ENCODE measurements around the gene THADA.

The THADA gene

DNA sequence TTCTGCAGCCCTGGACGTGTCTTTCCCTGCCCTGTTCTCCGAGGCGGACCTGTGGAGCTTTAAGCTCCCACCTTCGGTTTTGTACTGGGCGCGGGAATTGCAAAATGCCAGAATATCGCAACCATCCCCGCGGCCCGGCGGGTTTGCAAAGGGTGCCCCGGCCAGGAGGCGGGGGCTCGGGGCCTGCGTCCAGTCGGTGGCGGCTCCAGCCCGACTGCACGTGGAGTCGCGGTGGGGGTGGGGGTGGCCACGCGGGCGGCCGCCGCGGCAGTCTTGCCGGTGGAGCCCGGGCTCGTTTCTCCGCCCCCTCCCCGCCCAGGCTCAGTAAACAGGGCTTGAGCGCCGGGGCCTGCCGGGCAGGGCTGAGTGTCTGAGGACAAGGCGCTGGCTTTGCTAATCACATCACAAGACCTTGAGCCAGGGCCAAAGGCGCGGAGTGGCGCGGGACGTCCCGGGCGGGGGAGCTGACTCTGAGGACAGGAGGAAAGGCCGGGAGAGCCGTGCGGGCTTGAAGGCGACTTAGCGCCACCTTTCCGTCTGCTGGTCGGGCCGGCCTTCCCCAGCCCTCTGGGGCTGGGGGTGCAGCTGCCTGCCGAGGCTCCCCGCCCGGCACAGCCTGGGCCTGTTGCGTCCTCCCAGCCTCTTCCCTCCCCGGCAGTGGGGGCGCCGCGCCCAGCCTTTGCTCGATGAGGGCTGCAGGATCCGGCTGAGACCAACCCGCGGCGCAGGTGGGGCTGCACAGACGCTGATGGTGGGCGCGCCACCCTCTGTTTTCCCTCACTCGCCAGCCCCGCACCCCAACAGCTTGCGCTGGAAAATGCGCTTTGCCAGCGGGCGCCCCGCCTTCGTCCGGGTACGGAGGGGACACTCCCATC lies 368.6 kb downstream of the THADA start:
- peak; percentile 95 for DNase-seq (ENCODE audit: low read depth)
- peak; percentile 5 for TF ChIP-seq CTCF (conservative IDR thresholded peaks at IDR 0.05; ENCODE audit: low read depth, low read length)
- H3K4me3 ChIP-seq (ENCODE audit: low read length) = peak overlapping the region; percentile 72

DNA sequence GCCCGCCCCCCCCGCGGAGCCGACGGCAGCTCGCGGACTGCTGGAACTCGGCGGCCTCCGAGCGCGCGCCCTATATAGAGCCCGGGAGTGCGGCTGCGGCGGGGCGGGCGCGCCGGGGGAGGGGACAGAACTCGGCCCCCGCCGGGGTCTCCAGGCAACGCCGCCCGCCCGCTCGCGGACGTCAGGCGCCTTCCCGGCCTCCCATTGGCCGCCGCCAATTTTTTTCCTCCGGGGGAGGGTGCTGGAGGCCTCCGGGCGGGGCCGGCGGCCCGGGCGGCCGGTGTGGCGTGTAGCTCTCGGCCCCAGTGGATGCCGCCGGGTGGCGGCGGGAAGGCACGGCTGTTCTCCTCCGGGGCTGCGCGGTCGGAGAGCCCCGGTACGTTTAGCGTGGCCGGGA lies 369.3 kb downstream of the THADA start, which contains the start of gene ZFP36L2:
ZFP36L2 (minus strand) TSS at position 49 of the 397 bp plus-strand sequence. CDS start 291 bp downstream, outside the sequence.
- no peak for DNase-seq (ENCODE audit: low read depth)
- H3K4me3 ChIP-seq (ENCODE audit: low read length) = peak within 1 kb of the TSS; percentile 90
- TF ChIP-seq CTCF (conservative IDR thresholded peaks at IDR 0.05; ENCODE audit: low read depth, low read length) = no peak

- DNase-seq (ENCODE audit: low read depth) = no peak
- no peak for TF ChIP-seq CTCF (conservative IDR thresholded peaks at IDR 0.05; ENCODE audit: low read depth, low read length)
- H3K4me3 ChIP-seq (ENCODE audit: low read length) = peak overlapping the region; percentile 90
Measured at GRCh38 chr2:43225788-43226557, 369.9 kb downstream of the THADA start.

GRCh38 chr2:43225093-43225787 lies 370.6 kb downstream of the THADA start:
- DNase-seq (ENCODE audit: low read depth) = no peak
- no peak for TF ChIP-seq CTCF (conservative IDR thresholded peaks at IDR 0.05; ENCODE audit: low read depth, low read length)
- peak overlapping the region; percentile 90 for H3K4me3 ChIP-seq (ENCODE audit: low read length)

DNA sequence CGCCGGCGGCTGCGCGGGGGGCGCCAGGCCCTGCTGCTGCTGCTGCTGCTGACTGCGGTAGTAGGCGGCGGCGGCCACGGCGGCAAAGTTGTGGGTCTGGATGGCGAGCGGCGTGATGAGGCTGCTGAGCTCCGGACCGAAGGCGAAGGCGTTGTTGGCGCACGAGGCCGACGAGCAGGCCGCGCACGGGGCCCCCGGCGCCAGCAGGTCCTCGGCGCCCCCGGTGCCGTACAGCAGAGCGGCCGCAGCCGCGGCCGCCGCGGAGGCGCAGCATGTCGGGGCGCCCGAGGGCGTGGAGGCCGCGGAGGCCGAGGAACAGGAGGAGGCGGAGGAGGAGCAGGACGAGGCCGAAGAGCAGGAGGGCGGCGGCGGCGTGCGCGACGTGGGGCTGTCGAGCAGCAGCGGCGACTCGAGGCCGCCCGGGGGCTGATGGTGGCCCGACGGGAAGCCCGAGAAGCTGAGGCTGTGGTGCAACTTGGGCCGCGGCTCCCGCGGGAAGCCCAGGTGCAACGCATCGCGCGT lies 371.2 kb downstream of the THADA start:
- peak overlapping the region; percentile 90 for H3K4me3 ChIP-seq (ENCODE audit: low read length)
- no peak for TF ChIP-seq CTCF (conservative IDR thresholded peaks at IDR 0.05; ENCODE audit: low read depth, low read length)
- no peak for DNase-seq (ENCODE audit: low read depth)

DNA sequence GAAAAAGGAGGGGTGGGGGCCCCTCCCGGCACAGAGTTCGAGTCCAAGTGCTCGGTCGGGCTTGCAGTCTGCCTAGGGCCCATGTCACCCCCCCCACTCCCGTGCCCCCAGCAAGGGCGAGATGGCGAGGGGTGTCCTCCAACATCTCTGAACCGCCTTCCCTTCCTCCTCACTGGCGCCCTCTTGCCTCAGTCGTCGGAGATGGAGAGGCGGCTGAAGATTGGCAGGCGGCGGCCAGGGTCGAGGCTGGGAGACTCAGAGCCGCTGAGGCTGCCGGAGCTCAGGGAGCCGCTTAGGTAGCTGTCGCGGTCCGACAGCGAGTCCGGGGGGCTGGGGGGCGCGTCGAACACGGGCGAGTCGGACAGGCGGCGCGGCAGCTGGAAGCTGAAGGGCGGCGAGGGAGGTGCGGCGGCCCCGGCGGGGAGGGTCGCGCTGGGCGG lies 371.7 kb downstream of the THADA start:
- TF ChIP-seq CTCF (conservative IDR thresholded peaks at IDR 0.05; ENCODE audit: low read depth, low read length) = peak; percentile 53
- peak overlapping the region; percentile 90 for H3K4me3 ChIP-seq (ENCODE audit: low read length)
- no peak for DNase-seq (ENCODE audit: low read depth)

Data from retinal pigment epithelial cell (primary cell).